HCT116 (cell line): Measurements from ENCODE around the gene CAB39.

ENCODE experiments used
- ATF3 ChIP-seq: IDR thresholded peaks from 2 replicates; pipeline ENCODE4 v1.6.1; 2012
- CEBPB ChIP-seq: IDR thresholded peaks from 2 replicates; pipeline ENCODE4 v1.6.1; 2012; ENCODE audit warnings: low read depth
- CTCF ChIP-seq, 3 experiments: fragments of 200-600 bp in 1 of 3; sonication (generic) in 1 of 3; IDR thresholded peaks in 2 of 3; conservative IDR thresholded peaks in 1 of 3; 2 replicates each; pipeline ENCODE4 v1.5.1; 2012 to 2017; ENCODE audit warnings: low read depth in 2 of 3, low read length in 2 of 3, antibody characterized with exemption in 1 of 3, borderline replicate concordance in 1 of 3, control low read depth in 1 of 3, mild to moderate bottlenecking in 1 of 3, mixed read lengths in 1 of 3, mixed run types in 1 of 3, moderate library complexity in 1 of 3; ENCODE audit not compliant: insufficient read depth in 1 of 3
- EZH2 ChIP-seq: fragments of 200-600 bp; sonication (generic); IDR thresholded peaks from 2 replicates; pipeline ENCODE4 v1.6.1; 2017; ENCODE audit warnings: antibody characterized with exemption, mixed run types
- EZH2phosphoT487 ChIP-seq: fragments of 200-600 bp; IDR thresholded peaks from 2 replicates; pipeline ENCODE4 v1.6.1; 2018; ENCODE audit warnings: antibody characterized with exemption, borderline replicate concordance
- POLR2A ChIP-seq: IDR thresholded peaks from 2 replicates; pipeline ENCODE4 v1.7.0; 2011; ENCODE audit warnings: borderline replicate concordance; ENCODE audit not compliant: insufficient read depth, insufficient read length; ENCODE audit errors: extremely low read depth
- SIN3A ChIP-seq: IDR thresholded peaks from 2 replicates; pipeline ENCODE4 v1.6.1; 2012; ENCODE audit warnings: low read depth
- ZNF274 ChIP-seq: fragments of 200-500 bp; sonication (Bioruptor generic); IDR thresholded peaks from 2 replicates; pipeline ENCODE4 v1.6.1; 2014; ENCODE audit warnings: mild to moderate bottlenecking, low read depth, low read length, inconsistent platforms

GRCh38 chr2:230701308-230701707, 11.3 kb upstream of the CAB39 start:
- TF ChIP-seq CTCF (IDR thresholded peaks at IDR 0.05 in 2 of 3, conservative IDR thresholded peaks at IDR 0.05 in 1 of 3; ENCODE audit: borderline replicate concordance in 1 of 3, insufficient read depth in 1 of 3, low read depth in 2 of 3, low read length in 2 of 3) (no peak), POLR2A (no peak), SIN3A (no peak), CEBPB (no peak), EZH2 (no peak), ATF3 (no peak), EZH2phosphoT487 (no peak), ZNF274 (no peak)
